ENCODE results near the gene ELOVL6. TPM values are rescaled to one million over a fixed set of nuclear protein-coding genes. Genes with fewer than 3 reads are reported as not detected.
A peak's percentile ranks its signal among the peaks of the same experiment; 100 is the strongest.
"Not testable (repeated sequence)": the region's sequence is repeated elsewhere in the genome, so short reads cannot be mapped to it uniquely, and the experiment has no call there.

Gene ELOVL6
- total RNA-seq, 3 donors from 2014 or later: 21.8 to 59.8 (median 50.3) TPM

DNA sequence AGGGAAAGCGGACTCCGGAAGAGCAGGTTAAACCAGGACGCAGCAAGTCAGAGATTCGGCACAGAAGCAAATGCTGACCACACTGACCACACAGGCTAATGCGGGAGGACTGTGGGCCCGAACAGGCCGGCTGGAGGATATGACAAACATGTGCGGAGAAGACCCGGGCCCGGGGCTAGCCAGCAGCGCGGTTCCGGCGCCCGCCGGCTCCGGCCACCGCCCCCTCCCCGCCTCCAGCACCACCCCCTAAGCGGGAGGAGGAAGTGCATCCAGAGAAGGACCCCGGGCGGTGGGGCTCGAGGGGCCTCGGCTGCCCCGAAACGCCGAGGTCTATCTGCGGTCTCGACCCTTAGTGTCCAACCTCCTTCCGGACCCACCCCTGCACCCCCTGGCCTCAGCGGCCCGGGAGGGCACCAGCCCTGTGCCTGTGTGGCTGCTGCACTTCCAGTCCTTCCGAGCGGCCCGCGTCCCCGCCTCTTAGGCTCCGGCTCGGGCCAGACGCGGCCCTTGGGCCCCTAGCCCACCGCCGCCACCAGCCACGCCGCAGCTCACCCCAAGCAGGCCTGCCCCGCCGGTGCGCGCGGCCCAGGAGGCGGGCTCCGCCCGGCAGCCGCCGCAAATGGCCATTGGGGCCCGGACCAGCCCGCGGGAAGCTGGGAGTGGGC, 2.1 kb downstream of the ELOVL6 start:
- no peaks in the 10 kb centered on the region for H3K9me3 ChIP-seq
- H3K4me1 ChIP-seq (ENCODE audit: low read depth): peaks cover 21% of the 10 kb centered on the region
- H3K4me3 ChIP-seq: peak overlapping the region; percentile 89
- ATAC-seq: peak; percentile 60
- TF ChIP-seq, protein P1, sequence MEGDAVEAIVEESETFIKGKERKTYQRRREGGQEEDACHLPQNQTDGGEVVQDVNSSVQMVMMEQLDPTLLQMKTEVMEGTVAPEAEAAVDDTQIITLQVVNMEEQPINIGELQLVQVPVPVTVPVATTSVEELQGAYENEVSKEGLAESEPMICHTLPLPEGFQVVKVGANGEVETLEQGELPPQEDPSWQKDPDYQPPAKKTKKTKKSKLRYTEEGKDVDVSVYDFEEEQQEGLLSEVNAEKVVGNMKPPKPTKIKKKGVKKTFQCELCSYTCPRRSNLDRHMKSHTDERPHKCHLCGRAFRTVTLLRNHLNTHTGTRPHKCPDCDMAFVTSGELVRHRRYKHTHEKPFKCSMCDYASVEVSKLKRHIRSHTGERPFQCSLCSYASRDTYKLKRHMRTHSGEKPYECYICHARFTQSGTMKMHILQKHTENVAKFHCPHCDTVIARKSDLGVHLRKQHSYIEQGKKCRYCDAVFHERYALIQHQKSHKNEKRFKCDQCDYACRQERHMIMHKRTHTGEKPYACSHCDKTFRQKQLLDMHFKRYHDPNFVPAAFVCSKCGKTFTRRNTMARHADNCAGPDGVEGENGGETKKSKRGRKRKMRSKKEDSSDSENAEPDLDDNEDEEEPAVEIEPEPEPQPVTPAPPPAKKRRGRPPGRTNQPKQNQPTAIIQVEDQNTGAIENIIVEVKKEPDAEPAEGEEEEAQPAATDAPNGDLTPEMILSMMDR (IDR thresholded peaks at IDR 0.05): no peak
- H3K36me3 ChIP-seq (ENCODE audit: low read depth): no peaks in the 10 kb centered on the region
- peak; percentile 71 to 82 (median 78) for DNase-seq
- intact Hi-C loops (cut with DNase I, micrococcal nuclease): no loop called here

DNA sequence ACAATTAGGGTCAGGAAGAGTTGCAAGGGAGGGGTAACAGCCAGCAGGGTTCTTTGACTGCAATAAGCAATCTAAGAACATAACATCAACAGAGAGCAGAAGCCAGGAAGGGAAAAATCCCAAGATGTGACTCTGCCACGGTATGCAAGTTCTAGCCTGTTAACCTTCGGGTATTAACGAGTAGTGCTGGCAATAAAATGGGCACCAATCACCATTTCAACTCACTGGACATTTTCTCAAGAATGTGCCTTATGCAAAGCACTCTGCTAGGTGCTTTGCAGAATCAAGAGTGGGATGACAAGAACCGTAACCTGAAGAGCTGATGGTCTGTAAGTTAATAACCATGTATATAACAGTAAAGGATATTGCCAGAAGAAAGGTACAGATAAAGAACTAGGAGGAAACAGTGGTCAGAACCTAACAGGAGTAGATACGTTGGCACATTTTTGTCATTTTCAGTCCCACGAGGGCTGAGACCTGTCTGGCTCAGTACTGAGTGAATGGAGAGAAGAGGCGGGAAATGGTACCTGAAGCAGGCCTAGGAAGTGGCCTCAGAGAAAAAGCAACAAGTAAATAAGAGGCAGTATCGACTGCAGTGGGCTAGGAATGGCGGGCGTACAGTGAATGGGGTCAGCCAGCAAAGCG, 2.7 kb downstream of the ELOVL6 start:
- no peaks in the 10 kb centered on the region for H3K36me3 ChIP-seq (ENCODE audit: low read depth)
- TF ChIP-seq, protein P1 (IDR thresholded peaks at IDR 0.05): no peak
- intact Hi-C loops (cut with DNase I, micrococcal nuclease): no loop called here
- no peaks in the 10 kb centered on the region for H3K9me3 ChIP-seq
- ATAC-seq: peak; percentile 2
- peak in 1 of 3 donors; percentile 21 for DNase-seq
- peak overlapping the region; percentile 89 for H3K4me3 ChIP-seq
- peaks cover 21% of the 10 kb centered on the region for H3K4me1 ChIP-seq (ENCODE audit: low read depth)

DNA sequence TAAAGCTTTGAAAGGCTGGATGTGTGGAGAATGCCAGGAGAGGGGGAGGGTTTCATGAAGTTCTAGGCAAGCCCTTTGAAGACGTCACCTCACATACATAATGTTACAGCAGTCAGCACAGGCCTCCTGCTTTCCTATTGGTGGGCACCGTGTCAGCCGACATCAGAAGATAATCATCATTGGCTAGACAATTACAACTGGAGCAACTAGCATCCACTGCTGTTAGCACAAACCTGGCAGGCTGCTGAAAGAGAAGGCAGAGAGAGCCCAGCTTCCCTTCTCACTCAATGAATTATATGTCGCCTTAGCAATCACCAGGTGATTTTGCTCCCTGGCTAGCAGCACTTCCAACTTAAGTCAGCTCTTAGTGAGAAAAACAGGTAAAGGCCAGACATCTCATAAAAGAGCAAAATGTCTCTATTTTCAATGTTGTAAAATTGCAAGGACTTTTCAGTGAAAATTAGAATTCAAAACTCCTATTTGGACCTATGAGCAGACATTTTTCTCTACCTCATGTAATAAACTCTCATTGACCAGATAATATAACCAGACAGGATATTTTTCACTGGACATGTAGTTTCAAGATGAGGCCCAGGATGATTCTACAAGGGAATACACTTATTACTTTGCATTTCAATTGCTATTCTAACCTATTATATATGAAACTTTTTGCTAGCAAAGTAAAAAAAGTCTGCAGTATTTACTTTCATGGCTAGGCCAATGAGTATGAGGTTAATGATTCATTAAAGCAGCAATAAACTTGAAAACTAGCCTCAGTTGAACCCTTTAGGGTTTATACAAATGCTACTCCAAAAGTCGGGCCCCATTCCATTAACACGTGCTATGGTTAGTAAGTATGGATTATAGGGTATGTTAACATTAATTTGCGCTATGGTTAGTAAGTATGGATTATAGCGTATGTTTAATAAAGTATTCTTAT, 4.3 kb downstream of the ELOVL6 start:
- Histone ChIP-seq H3K36me3 (ENCODE audit: low read depth) (no peaks in the 10 kb centered on the region), H3K9me3 (no peaks in the 10 kb centered on the region), H3K4me3 (no peak overlapping the region), H3K4me1 (ENCODE audit: low read depth) (peaks cover 21% of the 10 kb centered on the region)
- ATAC-seq (peak; percentile 76), DNase-seq (peak; percentile 79 to 90 (median 86))
- intact Hi-C loops (cut with DNase I, micrococcal nuclease): no loop called here
- TF ChIP-seq, protein P1 (IDR thresholded peaks at IDR 0.05): no peak

DNA sequence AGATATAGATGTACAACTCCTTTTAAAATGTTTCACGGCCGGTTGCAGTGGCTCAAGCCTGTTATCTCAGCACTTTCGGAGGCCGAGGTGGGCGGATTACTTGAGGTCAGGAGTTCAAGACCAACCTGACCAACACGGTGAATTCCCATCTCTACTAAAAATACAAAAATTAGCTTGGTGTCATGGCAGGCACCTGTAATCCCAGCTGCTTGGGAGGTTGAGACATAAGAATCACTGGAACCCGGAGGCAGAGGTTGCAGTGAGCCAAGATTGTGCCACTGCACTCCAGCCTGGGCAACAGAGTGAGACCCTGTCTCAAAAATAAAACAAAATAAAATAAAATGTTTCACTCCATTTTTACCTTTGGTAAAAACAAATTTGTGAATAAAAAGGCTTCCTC, 5.1 kb downstream of the ELOVL6 start:
- H3K9me3 ChIP-seq; H3K36me3 ChIP-seq (ENCODE audit: low read depth); intact Hi-C loops (cut with DNase I, micrococcal nuclease); DNase-seq; ATAC-seq; H3K4me3 ChIP-seq: not testable (repeated sequence)
- peaks cover 21% of the 10 kb centered on the region for H3K4me1 ChIP-seq (ENCODE audit: low read depth)

DNA sequence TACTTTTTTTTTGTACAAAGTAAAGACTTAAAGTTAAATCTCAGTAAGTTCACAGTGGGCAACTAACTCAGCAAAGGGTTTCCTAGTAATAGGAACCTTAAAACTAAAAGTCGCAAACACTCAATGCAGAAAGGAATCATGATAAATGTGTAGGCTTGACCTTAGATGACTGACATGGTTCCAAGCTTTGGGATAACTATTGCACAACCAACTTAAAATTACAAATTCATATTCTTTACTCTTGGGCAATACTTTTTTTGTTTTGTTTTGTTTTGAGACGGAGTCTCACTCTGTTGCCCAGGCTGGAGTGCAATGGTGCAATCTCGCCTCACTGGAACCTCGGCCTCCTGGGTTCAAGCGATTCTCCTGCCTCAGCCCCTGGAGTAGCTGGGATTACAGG, 8.2 kb downstream of the ELOVL6 start:
- Histone ChIP-seq H3K36me3 (ENCODE audit: low read depth) (no peaks in the 10 kb centered on the region), H3K4me3 (no peak overlapping the region), H3K4me1 (ENCODE audit: low read depth) (peaks cover 19% of the 10 kb centered on the region), H3K9me3 (no peaks in the 10 kb centered on the region)
- no peak for DNase-seq
- ATAC-seq: no peak
- intact Hi-C loops (cut with DNase I, micrococcal nuclease): no loop called here
- TF ChIP-seq, protein P1 (IDR thresholded peaks at IDR 0.05): no peak

Measured in mucosa of descending colon (tissue), 3 donors.